GM23248 (cell line): Measurements from ENCODE around the gene HEPACAM.

Source experiments
- EZH2 ChIP-seq: fragments of 200-600 bp; sonication (generic); IDR thresholded peaks from 2 replicates; pipeline ENCODE4 v1.6.1; 2018; ENCODE audit warnings: antibody characterized with exemption, mild to moderate bottlenecking; ENCODE audit not compliant: insufficient read depth, poor library complexity, severe bottlenecking
- EZH2phosphoT487 ChIP-seq: fragments of 200-600 bp; sonication (generic); IDR thresholded peaks from 2 replicates; pipeline ENCODE4 v1.6.1; 2018; ENCODE audit warnings: antibody characterized with exemption, moderate library complexity, mild to moderate bottlenecking, low read depth; ENCODE audit not compliant: insufficient read depth

DNA sequence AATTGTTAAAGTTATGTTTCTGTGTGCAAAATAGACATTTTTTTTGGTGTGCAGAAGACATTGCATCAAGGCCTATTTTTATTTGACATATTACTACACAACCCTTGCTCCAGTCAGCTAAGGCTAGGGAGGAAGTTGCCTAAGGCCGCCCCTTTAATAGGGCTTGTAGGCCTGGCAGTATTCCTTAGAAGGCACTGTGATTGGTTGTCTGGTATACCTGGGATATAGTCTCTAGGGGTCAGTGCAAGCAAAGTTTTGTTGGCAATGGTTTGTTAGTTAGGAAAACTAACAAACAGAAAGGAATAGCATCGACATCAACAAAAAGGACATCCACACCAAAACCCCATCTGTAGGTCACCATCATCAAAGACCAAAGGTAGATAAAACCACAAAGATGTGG lies 35.1 kb upstream of the HEPACAM start:
- no peak for TF ChIP-seq EZH2
- no peak for TF ChIP-seq EZH2phosphoT487
